OCI-LY1 (cell line): ENCODE data around the gene CHRND.

Experiments used
- H2AFZ ChIP-seq: fragments of 200-600 bp; sonication (generic), shearing (Covaris generic); 2 replicates; pipeline ENCODE4 v1.6.0; 2014; ENCODE audit warnings: antibody characterized with exemption, mild to moderate bottlenecking, low read length
- H3F3A ChIP-seq: fragments of 200-600 bp; sonication (generic), shearing (Covaris generic); 2 replicates; pipeline ENCODE4 v1.6.0; 2014; ENCODE audit warnings: mild to moderate bottlenecking, antibody characterized with exemption, low read length, moderate library complexity; ENCODE audit not compliant: insufficient read depth
- H3K27ac ChIP-seq: fragments of 200-600 bp; sonication (generic); 2 replicates; pipeline ENCODE4 v1.5.1; 2014; ENCODE audit warnings: low read length, mixed run types, mild to moderate bottlenecking, low read depth; ENCODE audit not compliant: poor library complexity, severe bottlenecking
- H3K27me3 ChIP-seq: fragments of 200-600 bp; sonication (generic); 2 replicates; pipeline ENCODE4 v1.6.0; 2014; ENCODE audit warnings: antibody characterized with exemption, mild to moderate bottlenecking, low read length, moderate library complexity; ENCODE audit not compliant: insufficient read depth
- H3K36me3 ChIP-seq: fragments of 200-600 bp; sonication (generic); 2 replicates; pipeline ENCODE4 v1.6.1; 2014; ENCODE audit warnings: mild to moderate bottlenecking, antibody characterized with exemption, low read length, moderate library complexity, mixed read lengths; ENCODE audit not compliant: insufficient read depth
- H3K4me1 ChIP-seq: fragments of 200-600 bp; sonication (generic); 2 replicates; pipeline ENCODE4 v1.5.1; 2014; ENCODE audit warnings: mild to moderate bottlenecking, low read length, moderate library complexity; ENCODE audit not compliant: insufficient read depth, severe bottlenecking
- H3K4me2 ChIP-seq: fragments of 200-600 bp; sonication (generic), shearing (Covaris generic); 2 replicates; pipeline ENCODE4 v1.6.1; 2014; ENCODE audit warnings: low read length
- H3K4me3 ChIP-seq: fragments of 200-600 bp; sonication (generic); 2 replicates; pipeline ENCODE4 v1.5.1; 2014; ENCODE audit warnings: low read length, low read depth, mild to moderate bottlenecking, mixed read lengths; ENCODE audit not compliant: poor library complexity, severe bottlenecking
- H3K79me2 ChIP-seq: fragments of 200-600 bp; shearing (Covaris generic); 2 replicates; pipeline ENCODE4 v1.6.1; 2016; ENCODE audit warnings: mixed run types, low read length, mixed read lengths; ENCODE audit not compliant: insufficient read depth
- H3K9ac ChIP-seq: fragments of 200-600 bp; sonication (generic), shearing (Covaris generic); 2 replicates; pipeline ENCODE4 v1.6.1; 2014; ENCODE audit warnings: mild to moderate bottlenecking, low read length, mixed read lengths
- H3K9me2 ChIP-seq: fragments of 200-600 bp; sonication (generic), shearing (Covaris generic); 2 replicates; pipeline ENCODE4 v1.6.1; 2014; ENCODE audit warnings: low read depth, mild to moderate bottlenecking, low read length, mixed read lengths
- H3K9me3 ChIP-seq: fragments of 200-600 bp; shearing (Covaris generic); 2 replicates; pipeline ENCODE4 v1.6.1; 2014; ENCODE audit warnings: low read length, mixed read lengths
- H4K20me1 ChIP-seq: fragments of 200-600 bp; sonication (generic), shearing (Covaris generic); 2 replicates; pipeline ENCODE4 v1.6.0; 2016; ENCODE audit warnings: mild to moderate bottlenecking, low read length; ENCODE audit not compliant: insufficient read depth
- CTCF ChIP-seq: fragments of 200-600 bp; sonication (generic), shearing (Covaris generic); IDR thresholded peaks from 2 replicates; pipeline ENCODE4 v1.5.1; 2017; ENCODE audit warnings: mild to moderate bottlenecking, antibody characterized with exemption, low read length, moderate library complexity, mixed read lengths
- EZH2 ChIP-seq: fragments of 200-600 bp; sonication (generic), shearing (Covaris generic); IDR thresholded peaks from 2 replicates; pipeline ENCODE4 v1.8.0; 2017; ENCODE audit warnings: borderline replicate concordance, mixed run types, mild to moderate bottlenecking, antibody characterized with exemption, low read length, moderate library complexity, mixed read lengths

The CHRND gene

GRCh38 chr2:232490221-232491138 is 35.5 kb upstream of the CHRND start:
- Histone ChIP-seq H3K9ac (no peak overlapping the region), H3K79me2 (no peaks in the 10 kb centered on the region), H3K4me2 (no peak overlapping the region), H3K36me3 (no peaks in the 10 kb centered on the region), H3K9me2 (no peaks in the 10 kb centered on the region), H3K27ac (no peak overlapping the region), H3K9me3 (no peaks in the 10 kb centered on the region), H3K4me1 (no peaks in the 10 kb centered on the region), H4K20me1 (no peaks in the 10 kb centered on the region), H3K27me3 (no peaks in the 10 kb centered on the region; the same call in 1 of the 2 replicates), H3K4me3 (no peak overlapping the region), H3F3A (no peaks in the 10 kb centered on the region), H2AFZ (no peak overlapping the region)
- TF ChIP-seq EZH2 (no peak), CTCF (no peak)

GRCh38 chr2:232491139-232491780 is 34.7 kb upstream of the CHRND start:
- H3K4me2 ChIP-seq, result no peak overlapping the region
- H3K36me3 ChIP-seq, result no peaks in the 10 kb centered on the region
- no peak overlapping the region for H3K27ac ChIP-seq
- no peaks in the 10 kb centered on the region for H3K79me2 ChIP-seq
- TF ChIP-seq EZH2 (no peak), CTCF (no peak)
- no peaks in the 10 kb centered on the region for H3K9me2 ChIP-seq
- H3K9me3 ChIP-seq, result no peaks in the 10 kb centered on the region
- no peak overlapping the region for H3K9ac ChIP-seq
- no peaks in the 10 kb centered on the region for H3K4me1 ChIP-seq
- H2AFZ ChIP-seq, result no peak overlapping the region
- no peak overlapping the region for H3K4me3 ChIP-seq
- no peaks in the 10 kb centered on the region for H3F3A ChIP-seq
- H3K27me3 ChIP-seq, result no peaks in the 10 kb centered on the region; the same call in 1 of the 2 replicates
- no peaks in the 10 kb centered on the region for H4K20me1 ChIP-seq

- no peaks in the 10 kb centered on the region for H3K9me2 ChIP-seq
- no peak overlapping the region for H3K9ac ChIP-seq
- H3K36me3 ChIP-seq, result no peaks in the 10 kb centered on the region
- no peak overlapping the region for H2AFZ ChIP-seq
- H3K4me2 ChIP-seq, result no peak overlapping the region
- H3K27me3 ChIP-seq, result no peaks in the 10 kb centered on the region; the same call in 1 of the 2 replicates
- TF ChIP-seq EZH2, result no peak
- no peak overlapping the region for H3K27ac ChIP-seq
- H4K20me1 ChIP-seq, result no peaks in the 10 kb centered on the region
- H3K4me3 ChIP-seq, result no peak overlapping the region
- no peaks in the 10 kb centered on the region for H3K4me1 ChIP-seq
- no peaks in the 10 kb centered on the region for H3K9me3 ChIP-seq
- H3K79me2 ChIP-seq, result no peaks in the 10 kb centered on the region
- H3F3A ChIP-seq, result no peaks in the 10 kb centered on the region
These were observed 33.6 kb upstream of the CHRND start for GRCh38 chr2:232492236-232492848.
